ENCODE data around the gene SRGAP1.

- TF ChIP-seq GFI1 (CRISPR knock-in tag; IDR thresholded peaks at IDR 0.05; ENCODE audit: borderline replicate concordance) (no peak), NR3C1 (CRISPR knock-in tag; IDR thresholded peaks at IDR 0.05) (no peak)
Observed at GRCh38 chr12:64147875-64148274, 303.4 kb downstream of the SRGAP1 start.
